Neural cell (in vitro differentiated cells): ENCODE measurements around the gene LRRC8D.

ENCODE experiments used
- EP300 ChIP-seq: fragments of 450-650 bp; conservative IDR thresholded peaks from 2 replicates; pipeline ENCODE4 v1.6.1; 2014; ENCODE audit warnings: antibody characterized with exemption, mild to moderate bottlenecking, moderate library complexity; ENCODE audit not compliant: poor library complexity, severe bottlenecking
- MXI1 ChIP-seq: fragments of 450-650 bp; conservative IDR thresholded peaks from 2 replicates; pipeline ENCODE4 v1.6.1; 2014; ENCODE audit warnings: antibody characterized with exemption, mild to moderate bottlenecking; ENCODE audit not compliant: poor library complexity, severe bottlenecking

GRCh38 chr1:89927049-89927448, 106.2 kb downstream of the LRRC8D start:
- no peak for TF ChIP-seq MXI1
- TF ChIP-seq EP300: no peak
